ENCODE results near the gene ZNF667.
A peak's percentile ranks its signal among the peaks of the same experiment; 100 is the strongest.

Gene ZNF667

DNA sequence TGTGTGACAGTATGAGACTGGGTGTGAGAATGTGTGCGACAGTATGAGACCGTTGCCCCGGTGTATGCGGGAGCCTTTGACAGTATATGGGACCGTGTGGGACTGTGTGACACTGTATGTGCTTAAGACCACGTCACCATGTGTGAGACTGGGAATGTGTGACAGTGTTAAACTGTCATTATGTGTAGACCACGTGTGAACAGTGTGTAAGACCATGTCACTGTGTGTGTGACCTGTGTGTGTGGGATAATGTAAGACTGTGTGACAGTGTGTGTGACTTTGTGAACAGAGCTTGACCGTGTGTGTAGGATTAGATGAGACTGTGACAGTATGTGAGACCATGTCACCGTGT, 72.5 kb downstream of the ZNF667 start:
- ATAC-seq, result no peak
- TF ChIP-seq ZFP3 (CRISPR knock-in tag; IDR thresholded peaks at IDR 0.05) (no peak), ZC3H10 (CRISPR knock-in tag; IDR thresholded peaks at IDR 0.05) (no peak), ZNF8 (CRISPR knock-in tag; IDR thresholded peaks at IDR 0.05) (no peak), ESRRG (CRISPR knock-in tag; IDR thresholded peaks at IDR 0.05) (no peak), ZNF70 (CRISPR knock-in tag; IDR thresholded peaks at IDR 0.05) (no peak), RARB (CRISPR knock-in tag; IDR thresholded peaks at IDR 0.05) (no peak), ISL1 (CRISPR knock-in tag; IDR thresholded peaks at IDR 0.05) (no peak), PPARA (CRISPR knock-in tag; IDR thresholded peaks at IDR 0.05; ENCODE audit: borderline replicate concordance) (no peak), ZNF565 (CRISPR knock-in tag; conservative IDR thresholded peaks at IDR 0.05; ENCODE audit: low read depth) (no peak), OSR1 (CRISPR knock-in tag; IDR thresholded peaks at IDR 0.05) (no peak), GLIS3 (CRISPR knock-in tag; IDR thresholded peaks at IDR 0.05) (no peak)
- TF ChIP-seq, protein P1, sequence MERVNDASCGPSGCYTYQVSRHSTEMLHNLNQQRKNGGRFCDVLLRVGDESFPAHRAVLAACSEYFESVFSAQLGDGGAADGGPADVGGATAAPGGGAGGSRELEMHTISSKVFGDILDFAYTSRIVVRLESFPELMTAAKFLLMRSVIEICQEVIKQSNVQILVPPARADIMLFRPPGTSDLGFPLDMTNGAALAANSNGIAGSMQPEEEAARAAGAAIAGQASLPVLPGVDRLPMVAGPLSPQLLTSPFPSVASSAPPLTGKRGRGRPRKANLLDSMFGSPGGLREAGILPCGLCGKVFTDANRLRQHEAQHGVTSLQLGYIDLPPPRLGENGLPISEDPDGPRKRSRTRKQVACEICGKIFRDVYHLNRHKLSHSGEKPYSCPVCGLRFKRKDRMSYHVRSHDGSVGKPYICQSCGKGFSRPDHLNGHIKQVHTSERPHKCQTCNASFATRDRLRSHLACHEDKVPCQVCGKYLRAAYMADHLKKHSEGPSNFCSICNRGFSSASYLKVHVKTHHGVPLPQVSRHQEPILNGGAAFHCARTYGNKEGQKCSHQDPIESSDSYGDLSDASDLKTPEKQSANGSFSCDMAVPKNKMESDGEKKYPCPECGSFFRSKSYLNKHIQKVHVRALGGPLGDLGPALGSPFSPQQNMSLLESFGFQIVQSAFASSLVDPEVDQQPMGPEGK (CRISPR knock-in tag; IDR thresholded peaks at IDR 0.05; ENCODE audit: borderline replicate concordance), result no peak
- TF ChIP-seq, protein P2, sequence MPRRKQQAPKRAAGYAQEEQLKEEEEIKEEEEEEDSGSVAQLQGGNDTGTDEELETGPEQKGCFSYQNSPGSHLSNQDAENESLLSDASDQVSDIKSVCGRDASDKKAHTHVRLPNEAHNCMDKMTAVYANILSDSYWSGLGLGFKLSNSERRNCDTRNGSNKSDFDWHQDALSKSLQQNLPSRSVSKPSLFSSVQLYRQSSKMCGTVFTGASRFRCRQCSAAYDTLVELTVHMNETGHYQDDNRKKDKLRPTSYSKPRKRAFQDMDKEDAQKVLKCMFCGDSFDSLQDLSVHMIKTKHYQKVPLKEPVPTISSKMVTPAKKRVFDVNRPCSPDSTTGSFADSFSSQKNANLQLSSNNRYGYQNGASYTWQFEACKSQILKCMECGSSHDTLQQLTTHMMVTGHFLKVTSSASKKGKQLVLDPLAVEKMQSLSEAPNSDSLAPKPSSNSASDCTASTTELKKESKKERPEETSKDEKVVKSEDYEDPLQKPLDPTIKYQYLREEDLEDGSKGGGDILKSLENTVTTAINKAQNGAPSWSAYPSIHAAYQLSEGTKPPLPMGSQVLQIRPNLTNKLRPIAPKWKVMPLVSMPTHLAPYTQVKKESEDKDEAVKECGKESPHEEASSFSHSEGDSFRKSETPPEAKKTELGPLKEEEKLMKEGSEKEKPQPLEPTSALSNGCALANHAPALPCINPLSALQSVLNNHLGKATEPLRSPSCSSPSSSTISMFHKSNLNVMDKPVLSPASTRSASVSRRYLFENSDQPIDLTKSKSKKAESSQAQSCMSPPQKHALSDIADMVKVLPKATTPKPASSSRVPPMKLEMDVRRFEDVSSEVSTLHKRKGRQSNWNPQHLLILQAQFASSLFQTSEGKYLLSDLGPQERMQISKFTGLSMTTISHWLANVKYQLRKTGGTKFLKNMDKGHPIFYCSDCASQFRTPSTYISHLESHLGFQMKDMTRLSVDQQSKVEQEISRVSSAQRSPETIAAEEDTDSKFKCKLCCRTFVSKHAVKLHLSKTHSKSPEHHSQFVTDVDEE (CRISPR knock-in tag; IDR thresholded peaks at IDR 0.05), result no peak
- TF ChIP-seq, protein P3, sequence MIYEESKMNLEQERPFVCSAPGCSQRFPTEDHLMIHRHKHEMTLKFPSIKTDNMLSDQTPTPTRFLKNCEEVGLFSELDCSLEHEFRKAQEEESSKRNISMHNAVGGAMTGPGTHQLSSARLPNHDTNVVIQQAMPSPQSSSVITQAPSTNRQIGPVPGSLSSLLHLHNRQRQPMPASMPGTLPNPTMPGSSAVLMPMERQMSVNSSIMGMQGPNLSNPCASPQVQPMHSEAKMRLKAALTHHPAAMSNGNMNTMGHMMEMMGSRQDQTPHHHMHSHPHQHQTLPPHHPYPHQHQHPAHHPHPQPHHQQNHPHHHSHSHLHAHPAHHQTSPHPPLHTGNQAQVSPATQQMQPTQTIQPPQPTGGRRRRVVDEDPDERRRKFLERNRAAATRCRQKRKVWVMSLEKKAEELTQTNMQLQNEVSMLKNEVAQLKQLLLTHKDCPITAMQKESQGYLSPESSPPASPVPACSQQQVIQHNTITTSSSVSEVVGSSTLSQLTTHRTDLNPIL (CRISPR knock-in tag; IDR thresholded peaks at IDR 0.05; ENCODE audit: low read depth), result no peak

DNA sequence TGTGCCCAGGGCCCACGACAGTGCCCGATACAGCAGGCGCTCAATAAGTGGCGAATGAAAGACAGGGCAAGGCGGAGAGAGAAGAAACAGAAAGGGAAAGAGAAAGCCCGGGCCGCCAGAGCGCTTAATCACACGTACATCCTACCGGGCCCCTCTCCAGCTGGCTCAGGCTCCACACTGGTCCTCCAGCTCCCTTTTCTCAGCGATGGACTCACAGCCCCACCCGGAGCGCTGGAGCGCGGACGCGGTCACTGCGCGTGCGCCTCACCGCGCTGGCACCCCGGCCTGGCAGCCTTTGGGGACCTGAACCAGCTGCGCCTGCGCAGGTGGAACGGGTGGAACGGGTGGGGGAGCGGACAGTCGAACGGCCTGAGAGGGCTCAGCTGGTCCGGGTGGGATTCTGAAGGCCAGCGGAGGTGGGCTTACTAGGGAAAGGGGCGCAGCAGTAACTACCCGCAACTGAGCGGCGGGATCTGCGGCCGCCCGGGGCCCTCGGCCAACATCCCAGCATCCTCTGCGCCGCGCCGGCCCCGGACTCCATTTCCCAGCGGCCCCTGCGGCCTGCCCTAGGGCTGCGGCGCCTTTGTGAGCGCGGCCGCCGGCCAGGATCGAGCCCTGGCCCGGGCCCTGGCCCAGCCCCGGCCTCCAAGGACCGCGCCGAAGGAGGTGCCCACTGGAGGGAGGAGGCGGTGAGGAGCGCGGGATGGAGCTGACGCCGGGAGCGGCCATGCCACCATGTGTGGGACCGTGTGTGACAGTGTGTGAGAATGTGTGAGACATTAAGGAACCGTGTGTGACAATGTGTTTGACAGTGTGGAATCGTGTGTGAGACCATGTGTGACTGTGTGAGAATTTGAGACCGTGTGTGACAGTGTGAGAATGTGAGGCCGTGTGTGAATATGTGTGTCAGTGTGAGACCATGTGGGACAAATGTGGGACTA, 73.1 kb downstream of the ZNF667 start, which contains the start of gene ZNF583:
ZNF583 (plus strand) TSS at position 569 of the 941 bp plus-strand sequence. CDS start 2,783 bp downstream, outside the sequence.
- TF ChIP-seq ZNF8 (CRISPR knock-in tag; IDR thresholded peaks at IDR 0.05), result no peak
- TF ChIP-seq ZNF565 (CRISPR knock-in tag; conservative IDR thresholded peaks at IDR 0.05; ENCODE audit: low read depth), result no peak
- TF ChIP-seq, protein P2 (CRISPR knock-in tag; IDR thresholded peaks at IDR 0.05), result no peak
- no peak for TF ChIP-seq ARNTL (CRISPR knock-in tag; IDR thresholded peaks at IDR 0.05; ENCODE audit: borderline replicate concordance, low read depth)
- no peak for TF ChIP-seq ESRRG (CRISPR knock-in tag; IDR thresholded peaks at IDR 0.05)
- no peak for TF ChIP-seq TOX (CRISPR knock-in tag; IDR thresholded peaks at IDR 0.05; ENCODE audit: borderline replicate concordance)
- no peak for TF ChIP-seq RARB (CRISPR knock-in tag; IDR thresholded peaks at IDR 0.05)
- TF ChIP-seq ZFP30 (CRISPR knock-in tag; IDR thresholded peaks at IDR 0.05), result no peak
- TF ChIP-seq CSDC2 (CRISPR knock-in tag; IDR thresholded peaks at IDR 0.05), result no peak
- TF ChIP-seq, protein P4, sequence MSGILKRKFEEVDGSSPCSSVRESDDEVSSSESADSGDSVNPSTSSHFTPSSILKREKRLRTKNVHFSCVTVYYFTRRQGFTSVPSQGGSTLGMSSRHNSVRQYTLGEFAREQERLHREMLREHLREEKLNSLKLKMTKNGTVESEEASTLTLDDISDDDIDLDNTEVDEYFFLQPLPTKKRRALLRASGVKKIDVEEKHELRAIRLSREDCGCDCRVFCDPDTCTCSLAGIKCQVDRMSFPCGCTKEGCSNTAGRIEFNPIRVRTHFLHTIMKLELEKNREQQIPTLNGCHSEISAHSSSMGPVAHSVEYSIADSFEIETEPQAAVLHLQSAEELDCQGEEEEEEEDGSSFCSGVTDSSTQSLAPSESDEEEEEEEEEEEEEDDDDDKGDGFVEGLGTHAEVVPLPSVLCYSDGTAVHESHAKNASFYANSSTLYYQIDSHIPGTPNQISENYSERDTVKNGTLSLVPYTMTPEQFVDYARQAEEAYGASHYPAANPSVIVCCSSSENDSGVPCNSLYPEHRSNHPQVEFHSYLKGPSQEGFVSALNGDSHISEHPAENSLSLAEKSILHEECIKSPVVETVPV (CRISPR knock-in tag; IDR thresholded peaks at IDR 0.05), result no peak
- no peak for TF ChIP-seq ZNF70 (CRISPR knock-in tag; IDR thresholded peaks at IDR 0.05)
- no peak for TF ChIP-seq ISL1 (CRISPR knock-in tag; IDR thresholded peaks at IDR 0.05)
- TF ChIP-seq ZFP3 (CRISPR knock-in tag; IDR thresholded peaks at IDR 0.05), result peak; percentile 79; the same call in 1 of the 2 replicates
- TF ChIP-seq, protein P1 (CRISPR knock-in tag; IDR thresholded peaks at IDR 0.05; ENCODE audit: borderline replicate concordance), result peak; percentile 83; the same call in 1 of the 2 replicates
- peak; percentile 99 for ATAC-seq

Data from SK-N-SH treated with all-trans-retinoic acid at 6 μM for 48 hours (cell line).